ENCODE data around the gene VIPR2.
"Not testable (repeated sequence)": the region's sequence is repeated elsewhere in the genome, so short reads cannot be mapped to it uniquely, and the experiment has no call there.

VIPR2 gene

DNA sequence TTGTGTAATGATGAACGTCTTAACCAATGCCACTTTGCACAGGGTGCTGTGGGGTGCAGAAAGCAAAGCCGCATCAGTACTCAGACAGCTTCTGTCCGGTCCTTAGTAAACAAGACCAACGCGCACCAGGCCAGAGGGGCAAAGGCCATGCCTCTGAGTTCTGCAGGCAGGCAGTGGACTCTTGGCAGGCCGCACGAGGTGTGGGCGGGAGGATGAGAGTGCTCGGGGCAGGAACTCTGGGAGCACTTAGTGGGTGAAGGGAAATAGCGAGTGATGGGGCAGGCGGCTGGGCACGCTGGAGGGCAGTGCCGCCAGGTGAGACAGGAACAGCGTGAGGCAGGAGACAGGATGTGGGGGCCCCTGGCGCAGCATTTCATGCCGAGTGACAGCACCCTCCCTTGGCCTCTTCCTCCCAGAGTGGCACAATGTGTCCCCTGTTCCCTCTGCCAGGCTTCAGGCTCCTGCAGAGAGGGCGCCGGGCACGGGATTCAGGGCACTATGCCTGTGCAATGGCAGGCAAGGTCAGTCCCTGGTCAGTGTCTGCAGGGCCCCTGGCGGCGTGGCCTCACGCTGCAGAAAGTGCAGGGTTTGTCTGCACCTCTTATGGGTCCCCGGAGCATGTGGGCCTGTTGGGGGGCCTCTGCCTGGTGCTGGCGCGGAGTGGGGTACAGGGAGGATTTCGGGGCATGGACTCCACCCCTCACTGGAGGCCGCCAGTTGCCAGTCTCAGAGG is 60.4 kb downstream of the VIPR2 start:
- DNase-seq, result no peak

DNA sequence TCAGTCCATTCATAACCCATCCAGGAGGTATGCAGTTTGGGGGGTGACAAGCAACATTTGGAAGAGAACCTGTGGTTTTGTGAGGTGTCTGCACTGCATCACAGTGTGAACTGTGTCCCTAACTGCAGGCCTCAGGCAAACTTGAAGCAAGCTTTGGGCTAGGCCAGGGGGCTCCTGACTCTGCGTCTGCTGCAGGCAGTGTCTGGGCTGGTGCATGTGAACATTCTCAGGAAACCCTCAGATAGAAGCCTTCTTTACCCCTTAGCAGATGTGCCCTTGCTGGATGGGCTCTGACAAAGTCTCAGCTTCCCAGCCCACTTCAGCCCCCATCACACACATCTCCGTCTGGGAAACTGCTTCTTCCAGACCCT is 61.0 kb downstream of the VIPR2 start:
- no peak for DNase-seq

GRCh38 chr7:159083001-159083697 is 61.5 kb downstream of the VIPR2 start:
- no peak for DNase-seq

GRCh38 chr7:159082075-159082474 is 62.6 kb downstream of the VIPR2 start:
- not testable (repeated sequence) for DNase-seq

DNA sequence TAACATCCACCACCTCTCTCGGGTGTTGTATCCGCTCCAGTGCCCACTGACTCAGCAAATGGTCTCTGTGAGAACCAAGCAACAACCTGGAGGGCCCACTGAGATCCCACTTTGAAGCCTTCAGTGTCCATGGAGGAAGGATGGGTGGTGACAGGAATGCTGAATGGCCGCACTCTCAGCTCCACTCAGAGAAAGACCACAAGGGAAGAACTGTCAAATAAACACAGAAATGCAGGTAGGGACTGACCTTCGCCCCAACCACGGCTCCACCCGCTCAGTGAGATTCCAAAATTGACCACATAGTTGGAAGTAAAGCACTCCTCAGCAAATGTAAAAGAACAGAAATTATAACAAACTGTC is 65.8 kb downstream of the VIPR2 start:
- no peak for DNase-seq

- no peak for DNase-seq
Measured at GRCh38 chr7:159078193-159078910, 66.3 kb downstream of the VIPR2 start.

DNA sequence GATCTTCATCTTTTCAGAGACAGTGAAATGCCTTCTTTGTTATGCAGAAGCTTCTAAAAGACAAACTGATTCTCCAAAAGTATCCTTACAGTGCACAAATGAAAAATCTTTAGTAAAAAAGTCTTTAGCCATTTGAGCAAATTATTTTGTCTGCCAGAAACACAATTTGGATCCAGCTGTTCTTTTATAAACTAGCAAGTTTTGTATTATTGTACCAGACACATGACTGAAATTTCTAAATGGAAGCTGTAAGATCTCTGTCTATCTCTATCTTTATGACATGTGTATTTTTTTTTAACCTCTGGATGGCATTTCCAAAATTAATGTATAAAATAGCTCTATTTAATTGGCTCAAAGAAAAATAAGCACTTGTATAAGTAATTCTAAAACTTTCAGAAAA is 68.3 kb downstream of the VIPR2 start:
- no peak for DNase-seq

- DNase-seq, result no peak
Measured at GRCh38 chr7:159075563-159076238, 69.0 kb downstream of the VIPR2 start.

GRCh38 chr7:159071260-159071659 is 73.4 kb downstream of the VIPR2 start:
- no peak for DNase-seq

GRCh38 chr7:159070431-159071148 is 74.1 kb downstream of the VIPR2 start:
- DNase-seq, result no peak

- no peak for DNase-seq
Measured at GRCh38 chr7:159068893-159069448, 75.7 kb downstream of the VIPR2 start.

- DNase-seq, result no peak
Measured at GRCh38 chr7:159068488-159068811, 76.2 kb downstream of the VIPR2 start.

DNA sequence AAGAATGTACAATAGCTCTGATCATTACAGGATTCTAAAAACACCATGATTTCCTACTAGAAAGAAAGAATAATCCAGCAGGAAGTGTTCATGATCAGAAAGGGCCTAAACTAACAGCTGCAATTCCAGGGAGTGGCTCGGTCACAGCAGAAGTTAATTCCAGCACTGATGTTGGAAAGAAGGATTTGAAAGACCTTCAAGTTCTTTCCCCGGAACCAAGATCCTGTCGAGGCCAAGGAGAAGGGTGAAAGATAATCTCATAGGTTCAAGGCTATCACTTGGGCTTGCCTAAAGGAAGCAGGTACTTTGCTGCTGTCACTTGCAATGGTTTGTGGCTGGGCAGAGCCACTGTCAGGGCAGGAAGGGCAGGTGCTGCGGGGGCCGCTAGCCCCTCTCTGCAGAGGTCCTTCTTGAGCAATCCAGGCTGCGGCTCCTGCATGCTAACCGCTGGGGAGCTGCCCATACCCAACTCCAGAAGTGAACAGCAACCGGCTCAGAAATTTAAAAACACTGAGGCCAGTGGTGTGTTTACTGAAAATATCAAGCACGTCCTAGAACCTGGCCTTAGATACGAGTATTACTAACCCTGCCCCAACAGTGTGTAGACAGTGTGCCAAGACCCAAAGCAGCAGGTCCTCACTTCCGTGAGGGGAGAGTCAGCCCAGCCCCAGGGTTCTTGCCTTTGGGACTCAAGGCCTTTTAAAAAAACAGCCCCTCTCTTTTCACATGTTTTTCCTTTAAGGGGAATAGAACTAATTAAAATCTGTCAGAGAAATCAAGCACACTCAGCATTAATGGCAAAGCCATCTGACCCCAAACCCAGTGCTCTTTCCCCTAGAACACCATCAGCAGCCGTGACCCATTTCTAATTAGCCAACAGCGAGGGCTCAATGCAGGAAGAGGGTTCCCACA is 76.8 kb downstream of the VIPR2 start:
- no peak for DNase-seq

DNA sequence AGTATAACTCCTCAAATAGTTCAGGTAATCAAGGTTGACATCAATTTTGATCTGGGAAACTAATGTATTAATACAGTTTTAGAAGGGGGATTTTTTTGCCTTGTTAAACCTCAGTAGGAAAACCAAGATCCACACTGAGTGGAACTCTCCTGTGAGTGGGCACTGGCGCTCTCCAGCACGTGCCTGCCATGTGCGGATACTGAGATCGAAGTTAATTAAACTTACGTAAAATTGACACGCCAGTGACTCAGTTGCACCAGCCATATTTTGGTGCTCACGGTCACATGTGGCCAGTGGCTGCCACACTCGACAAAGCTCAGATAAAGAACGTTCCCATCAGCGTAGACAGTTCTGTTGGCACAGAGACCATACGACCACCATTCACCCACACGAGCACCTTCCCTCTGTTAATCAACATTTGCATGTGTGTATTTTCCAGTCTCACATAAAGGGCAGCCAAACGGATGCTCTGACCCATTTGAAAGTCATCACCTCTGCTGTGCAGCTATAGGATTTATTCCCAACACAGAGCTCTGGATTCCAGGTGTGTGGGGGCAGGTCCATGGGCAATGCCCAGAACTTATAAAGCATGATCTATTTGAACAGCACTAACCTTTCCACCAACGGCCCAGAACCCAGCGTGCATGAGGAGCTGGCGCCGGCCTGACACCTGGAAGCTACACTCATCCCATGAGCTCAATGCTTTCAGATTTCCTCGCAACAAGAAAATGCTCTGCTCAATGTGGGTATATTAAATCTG is 77.7 kb downstream of the VIPR2 start:
- no peak for DNase-seq

GRCh38 chr7:159065852-159066480 is 78.7 kb downstream of the VIPR2 start:
- no peak for DNase-seq

GRCh38 chr7:159064816-159065510 is 79.7 kb downstream of the VIPR2 start:
- no peak for DNase-seq

GRCh38 chr7:159064121-159064815 is 80.4 kb downstream of the VIPR2 start:
- no peak for DNase-seq

DNA sequence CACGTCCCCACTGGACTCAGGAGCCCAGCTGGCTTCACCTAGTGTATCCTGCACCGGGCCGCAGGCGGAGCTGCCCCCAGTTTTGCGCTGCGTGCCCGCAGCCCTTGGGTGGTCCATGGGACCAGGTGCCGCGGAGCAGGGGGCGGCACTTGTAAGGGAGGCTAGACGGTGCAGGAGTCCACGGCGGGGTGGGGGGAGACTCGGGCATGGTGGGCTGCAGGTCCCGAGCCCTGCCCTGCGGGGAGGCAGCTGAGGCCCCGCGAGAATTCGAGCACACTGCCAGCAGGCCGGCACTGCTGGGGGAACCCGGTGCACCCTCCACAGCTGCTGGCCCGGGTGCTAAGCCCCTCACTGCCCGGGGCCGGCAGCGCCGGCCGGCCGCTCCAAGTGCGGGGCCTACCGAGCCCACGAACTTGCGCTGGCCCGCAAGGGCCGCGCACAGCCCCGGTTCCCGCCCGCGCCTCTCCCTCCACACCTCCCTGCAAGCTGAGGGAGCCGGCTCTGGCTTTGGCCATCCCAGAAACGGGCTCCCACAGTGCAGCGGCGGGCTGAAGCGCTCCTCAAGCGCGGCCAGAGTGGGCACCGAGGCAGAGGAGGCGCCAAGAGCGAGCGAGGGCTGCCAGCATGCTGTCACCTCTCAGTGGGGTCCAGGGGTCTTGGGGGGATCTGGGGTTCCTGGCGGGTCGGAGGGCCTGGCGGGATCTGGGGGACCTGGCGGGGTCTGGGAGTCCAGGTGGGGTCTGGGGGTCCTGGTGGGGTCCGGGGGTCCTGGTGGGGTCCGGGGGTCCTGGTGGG is 81.4 kb downstream of the VIPR2 start:
- no peak for DNase-seq

All from NCI-H748 treated with DMSO at 0.1 percent for 48 hours (cell line).